ENCODE measurements around the gene ALDH2. TPM values are rescaled to one million over a fixed set of nuclear protein-coding genes. Genes with fewer than 3 reads are reported as not detected.
"Not testable (repeated sequence)": the region's sequence is repeated elsewhere in the genome, so short reads cannot be mapped to it uniquely, and the experiment has no call there.

ALDH2 gene
- polyA plus RNA-seq, 4 donors: 86.7 to 127 (median 93.2) TPM

DNA sequence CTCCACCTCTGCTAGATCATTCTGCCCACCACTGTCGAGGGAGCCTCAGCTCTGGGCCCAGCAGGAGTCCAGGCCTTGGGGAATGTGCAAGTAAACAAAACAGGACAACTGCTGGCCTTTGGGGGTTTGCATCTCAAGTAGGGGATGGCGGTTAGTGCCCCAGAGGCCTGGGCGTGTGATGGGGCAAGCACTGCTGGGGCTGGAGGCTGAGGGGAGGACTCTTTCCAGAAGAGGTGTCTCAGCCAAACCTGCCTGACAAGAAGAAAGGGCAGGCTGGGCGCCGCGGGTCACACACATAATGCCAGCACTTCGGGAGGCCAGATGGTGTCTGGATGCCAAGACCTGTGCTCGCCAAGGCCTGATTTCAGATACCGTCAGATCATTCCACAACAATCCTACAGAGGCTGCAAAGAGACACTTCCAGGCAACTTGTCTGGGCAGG is 8.6 kb upstream of the ALDH2 start:
- no peak for DNase-seq (ENCODE audit: low read depth in 4 of 4, low spot score in 3 of 4)

DNA sequence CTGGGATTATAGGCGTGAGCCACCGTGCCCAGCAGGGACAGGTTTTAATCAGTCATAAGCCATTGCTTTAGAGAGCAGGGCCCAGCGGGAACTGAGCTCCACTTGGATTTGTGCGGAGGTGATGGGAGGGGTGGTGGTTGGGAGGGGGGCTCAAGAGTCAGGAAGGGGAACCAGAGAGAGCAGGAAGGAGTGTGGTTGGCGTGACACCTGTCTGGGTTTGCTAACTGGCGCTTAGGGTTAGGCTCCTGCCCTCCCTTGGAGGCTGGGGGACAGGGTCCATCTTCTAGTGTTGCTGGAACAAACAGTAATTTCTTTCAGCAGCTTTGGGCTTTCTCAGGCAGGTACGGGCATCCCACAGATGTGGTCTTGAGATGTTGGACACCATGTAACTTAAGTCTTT is 7.5 kb upstream of the ALDH2 start:
- no peak for DNase-seq (ENCODE audit: low read depth in 4 of 4, low spot score in 3 of 4)

DNA sequence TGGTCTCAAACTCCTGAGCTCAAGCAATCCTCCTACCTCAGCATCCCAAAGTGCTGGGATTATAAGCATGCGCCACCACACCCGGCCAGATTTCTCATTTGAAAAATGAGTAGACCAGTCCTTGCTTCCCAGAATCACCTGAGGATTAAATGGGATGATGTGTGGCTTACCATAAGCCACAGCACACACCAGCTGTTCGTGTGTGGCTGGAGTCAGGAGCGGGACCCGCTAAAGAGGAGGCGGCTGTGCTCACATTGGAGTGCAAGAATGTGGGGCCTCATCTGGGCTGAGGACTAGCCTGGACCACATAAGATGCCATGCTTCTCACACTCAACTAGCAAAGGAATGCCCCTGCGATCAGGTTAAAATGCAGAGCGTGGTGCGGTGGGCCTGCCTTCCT is 6.7 kb upstream of the ALDH2 start:
- DNase-seq (ENCODE audit: low read depth in 4 of 4, low spot score in 3 of 4): no peak

DNA sequence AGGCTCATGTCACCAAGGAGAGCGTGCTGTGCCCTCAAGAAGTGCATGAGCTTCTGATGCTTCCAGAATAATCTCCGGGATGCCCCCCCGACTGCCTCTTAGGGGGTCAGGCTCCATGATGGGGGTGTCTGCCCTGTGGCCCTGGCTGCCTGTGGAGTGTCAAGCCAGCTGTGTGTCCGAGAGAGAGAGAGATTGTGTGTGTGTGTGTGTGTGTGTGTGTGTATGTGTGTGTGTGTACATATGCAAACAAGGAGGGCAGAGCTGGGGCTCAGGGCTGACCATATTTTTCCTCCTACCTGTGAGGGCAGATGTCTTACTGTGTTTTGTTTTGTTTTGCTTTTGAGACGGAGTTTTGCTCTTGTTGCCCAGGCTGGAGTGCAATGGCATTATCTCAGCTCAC is 5.6 kb upstream of the ALDH2 start:
- DNase-seq (ENCODE audit: low read depth in 4 of 4, low spot score in 3 of 4): no peak

DNA sequence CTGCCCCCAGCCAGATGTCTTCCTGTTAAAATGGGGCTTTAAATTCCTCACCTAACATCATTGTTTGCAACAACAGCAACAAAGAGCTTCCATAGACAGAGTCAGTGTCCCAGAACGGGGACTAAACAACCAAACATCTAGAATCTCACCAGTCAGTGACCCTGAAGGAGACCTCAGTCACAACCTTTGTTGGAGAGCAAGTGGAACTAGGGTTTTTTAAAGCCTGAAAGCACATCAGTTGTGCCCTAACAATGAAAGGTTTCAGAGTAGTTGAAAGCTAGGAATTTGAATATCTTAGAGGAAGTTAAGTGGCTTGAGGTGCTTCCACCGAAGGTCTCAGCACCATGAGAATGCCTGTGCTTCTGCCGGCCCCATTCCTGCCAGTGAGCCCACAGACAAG is 5.0 kb upstream of the ALDH2 start:
- DNase-seq (ENCODE audit: low read depth in 4 of 4, low spot score in 3 of 4): no peak

DNA sequence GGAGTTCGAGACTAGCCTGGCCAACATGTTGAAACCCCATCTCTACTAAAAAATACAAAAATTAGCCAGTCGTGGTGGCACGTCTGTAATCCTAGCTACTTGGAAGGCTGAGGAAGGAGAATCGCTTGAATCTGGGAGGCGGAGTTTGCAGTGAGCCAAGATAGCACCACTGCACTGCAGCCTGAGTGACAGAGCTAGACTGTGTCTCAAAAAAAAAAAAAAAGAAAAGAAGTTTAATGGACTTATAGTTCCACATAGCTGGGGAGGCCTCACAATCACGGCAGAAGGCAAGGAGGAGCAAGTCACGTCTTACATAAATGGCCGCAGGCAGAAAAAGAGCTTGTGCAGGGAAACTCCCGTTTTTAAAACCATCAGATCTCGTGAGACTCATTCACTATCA is 3.2 kb upstream of the ALDH2 start:
- DNase-seq (ENCODE audit: low read depth in 4 of 4, low spot score in 3 of 4): not testable (repeated sequence)

DNA sequence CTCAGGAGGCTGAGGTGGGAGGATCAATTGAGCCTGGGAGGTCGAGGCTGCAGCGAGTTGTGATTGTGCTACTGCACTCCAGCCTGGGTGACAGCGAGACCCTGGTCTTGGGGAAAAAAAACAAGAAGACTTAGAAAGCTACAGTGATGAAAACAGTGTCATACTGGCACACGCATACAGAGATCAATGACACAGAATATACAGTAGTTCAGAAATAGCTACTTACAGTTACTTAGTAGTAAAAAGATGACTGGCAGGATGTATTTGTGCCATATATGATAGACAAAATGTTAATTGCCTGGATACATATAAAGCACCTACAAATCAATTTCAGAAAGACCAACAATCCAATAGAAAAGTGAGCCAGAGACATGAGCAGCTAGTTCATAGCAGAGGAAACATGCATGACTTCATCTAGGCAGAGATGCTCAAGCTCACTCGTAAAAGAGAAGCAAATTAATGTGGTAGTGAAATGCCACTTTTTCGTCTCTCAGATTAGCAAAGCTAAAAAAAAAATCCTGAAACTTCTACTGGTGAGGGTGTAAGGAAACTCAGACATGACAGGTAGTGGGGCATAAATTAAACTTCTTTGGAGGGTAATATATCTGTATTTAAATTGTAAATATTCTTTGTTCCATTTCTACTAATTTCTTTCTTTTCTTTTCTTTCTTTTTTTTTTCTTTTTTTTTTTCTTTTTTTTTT is 2.5 kb upstream of the ALDH2 start:
- no peak for DNase-seq (ENCODE audit: low read depth in 4 of 4, low spot score in 3 of 4)

DNA sequence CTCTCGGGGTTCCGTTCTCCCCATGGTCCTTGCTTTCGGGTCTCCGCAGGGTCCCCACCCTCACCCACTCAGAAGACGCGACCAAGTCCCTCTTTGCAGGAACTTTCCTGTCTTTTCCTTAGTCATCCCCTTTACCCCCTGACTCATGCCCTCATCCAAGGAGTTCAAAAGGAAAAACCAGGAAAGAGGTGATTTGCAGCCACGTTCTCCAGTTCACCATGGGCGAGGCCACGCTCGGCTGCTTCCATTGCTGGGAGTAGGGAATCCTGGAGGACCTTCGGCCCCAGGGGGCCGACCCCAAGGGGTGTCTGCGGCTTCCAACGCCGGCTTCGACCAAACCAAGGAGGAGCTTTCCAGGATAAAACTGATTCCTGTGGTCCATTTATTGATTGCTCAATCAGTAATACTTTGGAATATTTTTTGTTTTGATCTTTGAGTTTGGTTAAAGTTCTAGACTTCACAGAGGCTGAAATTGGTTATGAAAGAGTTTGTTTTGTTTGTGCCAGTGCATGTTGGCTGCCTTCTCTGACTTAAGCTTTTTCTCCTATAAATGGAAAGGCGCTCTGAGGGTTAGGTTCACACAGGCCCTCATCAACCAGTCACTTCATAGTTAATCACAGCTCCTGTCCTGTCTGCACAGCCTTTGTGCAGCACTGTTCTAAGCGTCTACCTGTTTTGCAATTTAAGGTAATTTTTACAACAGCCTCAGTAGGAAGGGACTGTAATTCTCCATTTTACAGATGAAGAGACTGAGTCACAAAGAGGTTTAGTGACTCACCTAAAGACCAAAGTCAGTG is 827 bp downstream of the ALDH2 start:
- DNase-seq (ENCODE audit: low read depth in 4 of 4, low spot score in 3 of 4): peak in 1 of 4 donors; percentile 16

DNA sequence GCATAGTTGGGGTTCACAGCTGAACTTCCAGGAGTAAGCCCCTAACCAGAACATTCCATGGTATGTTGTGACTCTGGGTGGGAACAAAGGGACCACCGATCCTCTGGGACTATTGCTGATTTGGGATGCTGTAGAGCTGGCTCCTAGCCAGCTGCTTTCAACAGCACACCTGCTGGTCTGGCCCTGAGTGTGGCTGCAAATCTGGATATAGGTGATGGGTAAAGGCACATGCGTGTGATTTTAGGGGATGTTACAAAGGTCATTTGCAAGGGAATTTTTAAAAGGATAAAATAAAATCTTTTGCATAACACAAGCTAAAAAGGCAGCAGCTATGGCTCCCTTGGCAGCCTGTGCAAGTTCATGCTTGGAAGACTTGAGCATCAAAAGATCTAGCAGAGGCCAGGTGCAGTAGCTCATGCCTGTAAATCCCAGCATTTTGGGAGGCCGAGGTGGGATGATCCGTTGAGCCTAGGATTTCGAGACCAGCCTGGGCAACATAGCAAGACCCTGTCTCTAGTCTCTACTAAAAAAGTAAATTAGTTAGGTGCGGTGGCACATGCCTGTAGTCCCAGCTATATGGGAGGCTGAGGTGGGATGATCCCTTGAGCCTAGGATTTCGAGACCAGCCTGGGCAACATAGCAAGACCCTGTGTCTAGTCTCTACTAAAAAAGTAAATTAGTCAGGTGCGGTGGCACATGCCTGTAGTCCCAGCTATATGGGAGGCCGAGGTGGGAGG is 1.6 kb downstream of the ALDH2 start:
- no peak for DNase-seq (ENCODE audit: low read depth in 4 of 4, low spot score in 3 of 4)

DNA sequence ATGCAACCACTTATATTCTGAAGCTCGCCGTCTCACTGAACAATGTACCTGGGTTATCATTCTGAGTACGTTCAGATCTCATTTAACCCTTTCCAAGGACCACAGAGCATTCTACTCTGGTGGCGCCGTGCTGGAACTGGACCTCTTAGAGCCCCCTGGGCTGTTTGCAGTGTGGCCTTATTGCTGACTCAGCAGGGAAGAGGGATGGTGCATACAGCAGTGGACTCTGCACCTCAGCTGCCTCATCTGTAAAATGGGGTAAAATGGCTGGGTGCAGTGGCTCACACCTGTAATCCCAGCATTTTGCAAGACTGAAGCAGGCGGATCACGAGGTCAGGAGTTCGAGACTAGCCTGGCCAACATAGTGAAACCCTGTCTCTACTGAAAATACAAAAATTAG is 2.9 kb downstream of the ALDH2 start:
- no peak for DNase-seq (ENCODE audit: low read depth in 4 of 4, low spot score in 3 of 4)

DNA sequence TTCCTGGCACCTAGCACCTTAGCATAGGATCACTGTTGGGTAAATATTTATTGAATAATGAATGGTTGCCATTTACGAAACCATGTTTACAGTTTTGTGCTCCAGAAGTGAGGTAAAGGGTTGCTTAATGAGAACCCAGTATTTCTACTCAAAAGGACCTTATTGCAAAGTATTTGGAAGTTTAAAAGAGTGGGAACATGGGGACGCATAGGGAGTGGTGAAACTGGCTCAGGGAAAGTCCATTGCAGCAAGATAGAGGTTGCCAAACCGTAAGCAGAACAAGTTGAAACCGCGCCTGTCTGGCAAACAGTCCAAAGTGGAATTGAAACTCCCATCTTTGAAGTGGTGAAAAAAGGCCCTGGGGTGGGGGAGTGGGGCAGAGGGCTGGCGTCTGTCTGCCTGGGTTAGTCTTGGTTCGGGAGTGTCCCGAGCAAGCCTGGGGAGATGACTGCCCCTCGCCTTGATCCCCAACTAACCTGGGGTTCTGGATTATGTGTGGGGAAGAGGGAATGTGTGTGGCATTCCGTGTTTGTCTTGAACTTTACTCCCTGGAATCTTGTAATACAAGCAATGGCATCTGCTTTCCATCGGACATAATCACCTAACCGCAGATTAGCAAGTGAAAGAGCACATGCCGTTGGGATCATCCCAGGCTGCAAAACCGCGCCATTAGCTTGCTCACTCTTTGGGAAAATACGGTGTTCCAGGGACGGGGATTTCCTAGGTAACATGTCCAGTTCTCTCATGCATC is 7.2 kb downstream of the ALDH2 start:
- no peak for DNase-seq (ENCODE audit: low read depth in 4 of 4, low spot score in 3 of 4)

DNA sequence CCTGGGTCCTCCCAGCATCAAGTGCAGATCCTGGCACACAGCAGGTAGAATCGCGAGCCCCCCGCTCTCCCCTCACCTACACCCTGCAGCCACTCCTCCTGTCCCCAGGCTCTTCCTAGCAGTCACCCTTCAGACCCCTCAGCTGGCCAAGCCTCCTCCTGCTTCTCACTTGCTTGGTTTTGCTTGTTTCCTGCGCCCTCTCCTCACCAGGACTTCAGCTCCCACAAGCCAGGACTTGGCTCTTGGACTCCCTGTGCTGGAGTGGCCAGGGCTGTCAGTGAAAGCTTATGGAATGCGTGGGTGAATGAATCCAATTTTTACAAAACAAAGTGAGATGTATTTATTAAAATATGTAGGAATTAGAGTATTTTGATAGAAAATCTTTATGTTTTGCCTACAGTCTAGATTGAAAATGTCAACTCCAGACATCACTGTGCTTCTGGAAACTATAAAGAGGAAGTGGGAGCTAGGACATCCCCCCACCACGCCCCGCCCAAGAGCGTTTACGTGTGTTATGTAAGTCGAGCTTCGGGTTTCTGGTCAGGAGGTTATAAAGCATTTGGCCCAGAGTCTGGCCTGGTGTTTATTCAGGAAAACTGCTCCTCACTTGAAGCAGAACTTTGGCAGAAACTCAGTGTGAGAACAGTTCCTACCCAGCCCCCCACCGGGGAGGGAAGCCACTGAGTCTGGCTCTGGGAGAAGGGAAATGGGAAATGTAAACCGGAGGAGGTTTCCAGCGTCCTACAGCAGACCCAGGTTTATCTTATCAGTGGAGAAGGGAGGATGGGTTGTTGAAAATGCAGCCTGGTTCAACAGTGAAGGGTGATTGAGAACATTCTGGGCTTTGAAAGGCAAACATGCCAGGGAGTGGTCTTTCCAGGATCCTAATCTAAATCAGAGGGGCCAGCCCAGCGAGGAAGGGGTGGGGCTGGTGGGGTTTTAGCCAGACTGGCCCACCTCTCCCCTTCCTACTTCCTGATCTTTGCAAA is 8.8 kb downstream of the ALDH2 start:
- peak; percentile 73 to 83 (median 79) for DNase-seq (ENCODE audit: low read depth in 4 of 4, low spot score in 3 of 4)

DNA sequence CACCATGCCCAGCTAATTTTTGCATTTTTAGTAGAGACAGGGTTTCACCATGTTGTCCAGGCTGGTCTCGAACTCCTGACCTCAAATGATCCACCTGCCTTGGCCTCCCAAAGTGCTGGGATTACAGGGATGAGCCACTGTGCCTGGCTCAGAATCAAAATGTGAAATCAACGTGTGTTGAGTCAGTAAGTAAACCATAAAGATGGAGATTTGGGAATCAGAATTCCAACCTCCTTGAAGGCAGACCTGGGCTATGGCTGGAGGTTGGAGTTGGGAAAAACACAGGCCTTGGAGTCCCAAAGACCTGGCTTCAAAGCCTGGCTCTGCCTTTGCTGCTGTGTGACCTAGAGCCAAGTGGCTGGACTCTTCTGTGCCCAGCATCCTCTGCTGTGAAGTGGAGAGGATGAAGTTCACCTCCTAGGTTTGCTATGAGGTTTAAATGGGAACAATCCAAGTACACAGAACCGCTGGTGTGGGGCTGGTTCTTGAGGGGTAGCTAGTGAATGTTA is 10.2 kb downstream of the ALDH2 start:
- DNase-seq (ENCODE audit: low read depth in 4 of 4, low spot score in 3 of 4): no peak

DNA sequence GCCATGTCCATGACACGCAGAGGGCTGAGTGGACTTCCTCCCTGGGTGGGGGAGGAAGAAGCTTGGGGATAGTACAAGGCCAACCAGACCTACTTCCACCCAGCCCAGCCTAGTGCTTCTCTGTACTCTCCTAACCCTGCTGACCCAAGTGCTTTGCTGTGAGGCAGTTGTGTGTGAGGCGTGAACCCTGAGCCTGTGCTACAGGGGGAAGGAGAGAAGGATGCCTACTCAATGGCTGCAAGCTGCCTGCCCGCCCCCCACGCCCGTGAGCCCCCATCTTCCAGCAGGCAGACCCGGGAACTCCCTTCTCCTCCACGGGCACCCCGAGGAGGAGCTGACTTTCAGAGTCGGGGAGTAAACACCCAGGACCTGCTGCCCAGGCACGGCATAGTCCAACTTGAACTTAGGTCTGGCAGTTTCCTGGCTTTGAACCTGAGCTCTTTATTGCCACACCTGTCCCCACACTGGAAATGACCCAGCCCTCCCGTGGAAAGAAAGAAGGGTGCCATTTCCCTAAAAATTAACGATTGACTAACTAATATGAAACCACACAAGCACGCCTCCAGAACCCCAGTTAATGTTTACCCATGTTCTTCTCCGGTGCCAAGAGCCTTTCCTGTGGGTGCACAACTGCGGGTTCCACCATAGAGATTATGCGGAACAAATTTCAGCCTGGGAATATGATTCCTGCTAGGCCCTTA is 10.8 kb downstream of the ALDH2 start:
- no peak for DNase-seq (ENCODE audit: low read depth in 4 of 4, low spot score in 3 of 4)

DNA sequence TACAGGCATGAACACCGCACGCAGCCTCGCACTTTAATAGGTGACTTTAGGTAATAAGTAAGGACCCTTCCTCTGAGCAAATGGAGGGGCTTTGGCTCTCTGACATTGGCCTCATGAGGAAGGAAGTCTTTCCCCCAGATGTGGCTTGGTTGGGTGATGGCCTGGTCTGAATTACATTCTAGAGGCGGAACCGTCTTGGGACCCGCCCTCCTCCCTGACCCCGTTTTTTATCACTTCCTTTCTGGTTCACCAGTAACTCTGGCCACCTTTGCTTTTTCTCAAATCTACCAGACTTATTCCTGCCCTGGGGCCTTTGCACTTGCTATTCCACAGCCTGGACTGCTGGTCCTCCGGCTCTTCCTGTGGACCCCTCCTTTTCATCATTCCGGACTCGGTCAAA is 13.4 kb downstream of the ALDH2 start:
- DNase-seq (ENCODE audit: low read depth in 4 of 4, low spot score in 3 of 4): no peak

DNA sequence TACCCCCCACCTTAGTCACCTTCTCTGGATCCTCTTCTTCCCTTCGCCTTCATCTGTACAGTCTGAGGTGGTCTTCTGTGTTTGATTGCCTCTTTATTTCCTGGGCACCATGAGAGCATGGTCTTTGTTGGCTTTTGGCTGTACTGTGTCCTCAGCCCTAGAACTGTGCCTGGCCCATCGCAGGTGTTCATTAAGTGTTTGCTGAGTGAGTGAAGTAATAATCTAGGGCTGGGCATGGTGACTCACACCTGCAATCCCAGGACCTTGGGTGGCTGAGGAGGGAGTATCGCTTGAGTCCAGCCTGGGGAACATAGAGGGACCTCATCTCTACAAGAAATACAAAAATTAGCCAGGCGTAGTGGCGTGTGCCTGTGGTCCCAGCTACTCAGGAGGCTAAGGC is 13.9 kb downstream of the ALDH2 start:
- DNase-seq (ENCODE audit: low read depth in 4 of 4, low spot score in 3 of 4): no peak

DNA sequence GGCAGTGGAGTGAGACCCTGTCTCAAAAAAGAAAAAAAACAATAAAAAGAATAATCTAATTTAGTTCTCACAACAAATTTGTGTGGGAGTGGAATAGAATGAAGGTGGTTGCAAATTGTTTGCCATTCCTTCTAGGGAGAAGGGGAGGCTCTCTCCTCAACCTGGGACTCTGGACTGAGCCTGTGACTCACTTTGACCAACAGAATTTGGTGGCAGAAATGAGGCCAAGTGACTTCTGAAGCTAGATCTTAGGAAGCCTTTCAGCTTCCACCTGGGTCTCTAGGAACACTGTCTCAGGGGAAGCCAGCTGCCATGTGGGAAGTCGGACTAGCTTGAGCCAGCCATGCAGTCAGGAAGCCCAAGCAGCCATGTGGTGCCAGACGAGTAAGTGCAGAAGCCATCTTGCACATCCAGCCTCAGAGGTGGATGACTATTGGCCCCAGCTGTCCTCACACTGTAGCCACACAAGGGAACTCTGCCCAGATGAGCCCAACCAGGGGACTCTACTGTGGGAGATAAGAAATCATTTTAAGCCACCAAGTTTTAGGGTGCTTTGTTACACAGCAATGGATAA is 14.4 kb downstream of the ALDH2 start:
- no peak for DNase-seq (ENCODE audit: low read depth in 4 of 4, low spot score in 3 of 4)

DNA sequence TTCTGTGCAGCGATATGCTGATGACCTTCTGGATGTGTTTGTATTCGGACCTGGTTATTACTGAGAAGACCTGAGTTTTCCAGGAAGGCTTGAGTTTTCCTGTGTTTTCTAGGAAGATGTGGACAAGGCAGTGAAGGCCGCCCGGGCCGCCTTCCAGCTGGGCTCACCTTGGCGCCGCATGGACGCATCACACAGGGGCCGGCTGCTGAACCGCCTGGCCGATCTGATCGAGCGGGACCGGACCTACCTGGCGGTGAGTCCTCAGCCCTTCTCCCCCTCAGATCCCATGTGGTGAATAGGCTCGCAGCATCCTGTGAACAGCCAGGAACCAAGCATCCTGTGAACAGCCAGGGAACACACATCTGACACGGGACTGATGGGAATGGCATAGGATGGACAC is 16.3 kb downstream of the ALDH2 start:
- DNase-seq (ENCODE audit: low read depth in 4 of 4, low spot score in 3 of 4): no peak

Data from left renal pelvis (tissue), 4 donors.